Heart left ventricle (tissue), 13 donors: Measurements from ENCODE around the gene CFAP119.

Source experiments
- POLR2A ChIP-seq, 2 donors: fragments of 450-650 bp; IDR thresholded peaks; one replicate each; pipeline ENCODE4 v1.6.1; 2017; ENCODE audit warnings: antibody characterized with exemption in 2 of 2, mild to moderate bottlenecking in 2 of 2, moderate library complexity in 2 of 2
- TF ChIP-seq, protein P1 (sequence below), 12 donors: fragments of 200-600 bp; sonication (generic) in 4 of 12; IDR thresholded peaks; one replicate each; pipeline versions ENCODE4 v1.5.0 to v1.8.0; 2018 to 2022; ENCODE audit warnings: antibody characterized with exemption in 12 of 12, mild to moderate bottlenecking in 5 of 12
- donor health status: ischemic (EF 13 %, LVEDD 7.1; RV severe dilation, severe dysfunction).
- donor health status: DM: no; HTN: yes; CAD: no.
- donor health status: DM: no; HTN: no; CAD: no.
- donor health status: ischemic (EF 25% LVEDD 6.9; RV normal size, moderate dysfunction).
- donor health status: ischemic (EF 25% LVEDD 5.7; RV mildly dilated, moderate dysfunction).
- donor health status: ischemic (EF 35%, LVEDD 5.7; RV mildly dilated, moderate dysfunction).
- donor health status: nonischemic (EF 11% LVEDD 7.7; RV severe dilation, severe dysfunction).
- donor health status: DM: yes; HTN: yes; CAD: no.
- donor health status: PGD.
- donor health status: ischemic (EF 29% LVEDD 5.4; RV normal size, mild dysfunction).
- donor health status: nonischemic (EF 23%, LVEDD 6.1; RV moderate dilation, normal function).

DNA sequence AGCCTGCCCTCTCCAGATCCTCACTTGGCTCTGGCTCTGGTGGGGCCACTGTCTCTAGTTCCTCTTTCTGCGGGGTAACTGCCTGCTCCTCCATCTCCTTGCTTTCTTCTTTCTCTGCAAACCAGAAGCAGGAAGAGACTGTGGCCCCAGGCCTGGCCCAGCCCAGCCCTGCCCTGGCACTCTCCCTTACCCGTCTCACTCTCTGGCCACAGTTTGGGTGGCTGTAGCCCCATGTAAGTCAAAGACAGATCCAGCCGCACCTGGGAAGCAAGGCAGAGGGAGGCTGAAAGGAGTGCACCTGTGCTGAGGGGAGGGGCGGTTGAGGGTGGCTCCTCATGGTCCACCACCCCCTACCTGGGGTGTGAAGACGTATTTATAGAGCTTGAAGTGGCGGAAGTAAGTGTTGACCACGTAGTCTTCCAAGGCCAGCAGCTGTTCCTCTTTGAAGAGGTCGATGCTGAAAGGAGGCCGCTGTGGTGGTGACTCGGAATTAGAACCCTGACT is 2.8 kb downstream of the CFAP119 start:
- TF ChIP-seq, protein P1, sequence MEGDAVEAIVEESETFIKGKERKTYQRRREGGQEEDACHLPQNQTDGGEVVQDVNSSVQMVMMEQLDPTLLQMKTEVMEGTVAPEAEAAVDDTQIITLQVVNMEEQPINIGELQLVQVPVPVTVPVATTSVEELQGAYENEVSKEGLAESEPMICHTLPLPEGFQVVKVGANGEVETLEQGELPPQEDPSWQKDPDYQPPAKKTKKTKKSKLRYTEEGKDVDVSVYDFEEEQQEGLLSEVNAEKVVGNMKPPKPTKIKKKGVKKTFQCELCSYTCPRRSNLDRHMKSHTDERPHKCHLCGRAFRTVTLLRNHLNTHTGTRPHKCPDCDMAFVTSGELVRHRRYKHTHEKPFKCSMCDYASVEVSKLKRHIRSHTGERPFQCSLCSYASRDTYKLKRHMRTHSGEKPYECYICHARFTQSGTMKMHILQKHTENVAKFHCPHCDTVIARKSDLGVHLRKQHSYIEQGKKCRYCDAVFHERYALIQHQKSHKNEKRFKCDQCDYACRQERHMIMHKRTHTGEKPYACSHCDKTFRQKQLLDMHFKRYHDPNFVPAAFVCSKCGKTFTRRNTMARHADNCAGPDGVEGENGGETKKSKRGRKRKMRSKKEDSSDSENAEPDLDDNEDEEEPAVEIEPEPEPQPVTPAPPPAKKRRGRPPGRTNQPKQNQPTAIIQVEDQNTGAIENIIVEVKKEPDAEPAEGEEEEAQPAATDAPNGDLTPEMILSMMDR (IDR thresholded peaks at IDR 0.05): no peak
- no peak for TF ChIP-seq POLR2A (IDR thresholded peaks at IDR 0.05)
